ENCODE data around the gene COL28A1.
"Not testable (repeated sequence)": the region's sequence is repeated elsewhere in the genome, so short reads cannot be mapped to it uniquely, and the experiment has no call there.

Gene COL28A1

DNA sequence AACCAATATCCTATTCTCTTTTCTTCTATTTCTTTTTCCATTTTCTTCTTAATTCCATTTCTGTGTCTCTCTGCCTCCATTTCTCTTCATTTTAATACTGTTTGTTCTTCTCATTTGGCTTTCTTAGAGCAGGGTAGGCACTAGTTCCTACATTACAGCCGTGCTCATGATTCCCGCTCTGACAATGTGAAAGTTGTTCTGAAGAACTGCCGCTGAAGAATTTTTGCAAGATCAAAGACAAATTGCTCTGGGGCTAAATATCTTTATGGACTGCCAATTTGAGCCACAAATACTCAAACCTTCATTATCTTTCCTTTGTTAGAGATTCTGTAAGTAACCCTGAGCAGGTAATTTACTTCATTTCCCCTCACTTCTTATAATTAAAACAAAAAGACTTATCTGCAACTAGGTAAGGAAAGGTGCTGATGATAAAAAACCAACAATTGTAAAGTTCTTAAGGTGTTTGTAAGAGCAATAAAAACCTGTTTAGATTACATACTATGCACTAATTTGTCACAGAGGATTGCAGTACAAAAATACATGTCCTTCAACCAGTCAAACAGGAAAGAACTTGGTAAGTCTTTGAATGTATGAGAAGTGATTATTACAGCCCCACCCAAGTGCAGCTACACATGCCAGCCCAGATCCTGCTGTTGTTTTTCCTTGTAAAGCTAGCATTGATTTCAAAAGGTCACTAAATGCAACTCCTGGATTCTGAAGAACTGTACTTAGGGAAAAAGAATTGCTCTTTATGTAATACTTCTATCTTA is 127.5 kb downstream of the COL28A1 start:
- no peak for DNase-seq

DNA sequence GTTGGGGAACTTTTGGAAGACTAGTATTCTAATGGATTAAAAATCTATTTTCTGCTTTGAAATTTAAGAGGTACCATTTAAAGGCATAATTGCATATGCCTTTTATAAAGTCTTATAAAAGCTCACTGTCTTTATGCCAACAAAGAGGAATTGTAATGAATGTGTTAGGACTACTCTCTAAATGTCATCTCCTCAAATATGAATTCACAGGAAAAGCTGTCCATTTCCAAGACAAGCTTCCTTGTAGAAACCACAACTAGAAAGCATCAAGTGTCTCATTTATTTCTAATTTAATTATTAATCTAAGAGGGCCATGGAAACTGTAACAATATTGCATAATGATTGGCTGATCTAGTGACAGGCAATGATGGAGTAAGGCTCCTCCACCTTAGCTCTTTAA is 130.2 kb downstream of the COL28A1 start:
- DNase-seq = no peak

DNA sequence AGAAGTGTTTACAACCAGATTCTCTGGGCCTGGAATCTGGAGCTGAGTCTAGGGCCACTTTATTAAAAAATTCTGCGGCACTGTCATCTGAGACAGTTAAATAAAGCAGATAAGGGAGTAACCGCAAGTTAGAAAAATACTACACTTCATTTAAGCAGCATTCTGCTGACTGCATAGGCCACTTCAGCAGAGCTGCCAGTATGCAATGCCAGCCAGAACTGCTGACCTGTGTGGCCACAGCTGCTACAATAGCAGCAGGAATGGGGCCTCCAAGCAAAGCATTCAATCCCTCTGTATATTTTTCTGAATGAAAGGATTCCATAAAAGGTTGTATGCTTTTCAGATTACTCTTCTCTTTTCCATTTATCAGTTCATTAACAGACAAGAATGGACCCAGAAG is 136.0 kb downstream of the COL28A1 start:
- no peak for DNase-seq

DNA sequence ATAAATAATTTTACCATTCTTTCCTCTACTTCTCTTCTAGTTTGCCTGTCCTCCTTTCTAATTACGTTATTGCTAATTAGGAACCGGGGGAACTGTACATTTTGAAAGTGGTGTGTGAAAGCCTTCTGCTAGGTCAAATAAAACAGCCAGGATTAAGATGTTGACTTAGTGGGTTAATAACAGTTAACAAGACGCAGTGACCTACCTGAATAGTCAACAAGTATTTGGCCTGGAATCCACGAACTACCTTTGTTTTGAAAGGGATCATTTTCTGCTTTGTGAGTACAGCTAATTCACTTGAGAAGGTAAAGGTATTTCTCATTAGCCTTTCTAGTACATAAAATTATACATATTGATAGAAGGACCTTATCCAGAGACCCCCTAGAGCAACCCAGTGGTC is 139.9 kb downstream of the COL28A1 start:
- DNase-seq = no peak

GRCh38 chr7:7388164-7388563 is 147.5 kb downstream of the COL28A1 start:
- not testable (repeated sequence) for DNase-seq

DNA sequence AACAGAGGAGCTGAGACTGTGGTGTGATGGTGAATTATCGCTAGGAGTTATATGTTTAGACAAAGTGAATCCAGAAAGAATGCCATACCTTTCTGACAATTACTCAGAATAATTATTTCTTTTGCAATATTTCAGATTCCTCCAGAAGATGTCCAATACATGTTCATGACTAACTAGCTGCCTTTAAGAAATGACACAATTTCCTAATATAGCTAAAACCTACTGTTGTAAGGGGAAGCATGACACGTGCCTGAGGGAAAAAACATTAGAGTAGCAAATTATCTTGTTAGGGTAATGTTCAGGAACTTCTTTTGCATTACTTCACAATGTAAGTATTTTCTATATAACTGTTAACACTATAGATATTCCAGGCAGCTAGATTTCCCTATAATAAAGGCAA is 150.3 kb downstream of the COL28A1 start:
- DNase-seq = no peak

GRCh38 chr7:7384228-7384627 is 151.4 kb downstream of the COL28A1 start:
- DNase-seq = no peak

GRCh38 chr7:7375538-7375937 is 160.1 kb downstream of the COL28A1 start:
- no peak for DNase-seq

DNA sequence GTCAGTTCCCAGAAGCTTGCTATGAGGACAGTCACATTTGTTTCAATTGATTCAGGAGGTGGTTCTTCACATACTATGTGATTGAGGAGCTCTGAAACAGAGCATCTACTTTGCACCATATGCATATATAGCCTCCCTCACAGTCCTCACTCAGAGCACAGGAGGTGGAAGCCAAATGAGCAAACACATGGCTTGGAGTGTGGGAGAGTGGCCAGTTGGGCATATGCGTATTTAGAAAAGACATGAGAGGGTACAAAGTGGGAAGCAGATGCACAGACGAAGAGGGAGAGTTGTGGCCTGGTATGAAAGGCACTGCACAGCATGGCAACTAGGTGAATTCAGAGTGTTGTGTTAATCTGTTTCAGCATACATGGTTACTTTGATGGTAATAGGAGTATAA is 165.6 kb downstream of the COL28A1 start:
- no peak for DNase-seq

DNA sequence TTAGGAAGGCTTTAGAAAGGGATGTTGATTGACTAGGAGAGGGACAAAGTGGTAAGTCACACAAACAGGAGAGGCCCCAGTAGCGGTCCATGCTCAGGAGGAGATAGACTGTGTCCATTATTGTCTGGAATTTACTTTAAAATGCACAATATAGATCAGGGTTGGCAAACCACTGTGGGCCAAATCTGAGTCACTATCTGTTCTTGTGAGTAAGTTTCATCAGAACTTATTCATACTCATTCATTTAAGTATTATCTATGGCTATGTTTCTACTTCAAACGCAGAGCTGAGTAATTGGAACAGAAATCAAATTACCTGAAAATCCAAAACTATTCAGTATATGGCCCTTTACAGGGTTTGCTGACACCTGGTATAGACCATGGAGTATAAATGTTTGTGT is 166.5 kb downstream of the COL28A1 start:
- no peak for DNase-seq

DNA sequence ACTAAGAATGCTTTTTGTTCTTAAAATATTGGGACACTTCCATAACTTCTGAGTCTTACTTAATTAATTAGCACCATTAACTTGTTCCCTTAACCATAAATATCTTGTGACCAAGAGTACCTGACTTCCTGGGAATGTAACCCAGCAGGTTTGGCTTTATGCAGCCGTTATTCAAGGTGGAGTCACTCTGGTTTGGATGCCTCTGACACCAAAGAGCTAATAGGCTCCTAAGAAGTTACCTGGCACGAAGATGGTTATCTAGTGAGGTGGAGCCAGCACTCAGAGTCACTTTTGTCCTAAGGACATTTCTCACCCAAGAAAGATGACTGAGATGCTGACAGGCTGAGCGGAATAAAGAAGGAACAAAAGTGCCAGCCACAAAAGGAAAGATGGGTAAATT is 181.0 kb downstream of the COL28A1 start:
- no peak for DNase-seq

DNA sequence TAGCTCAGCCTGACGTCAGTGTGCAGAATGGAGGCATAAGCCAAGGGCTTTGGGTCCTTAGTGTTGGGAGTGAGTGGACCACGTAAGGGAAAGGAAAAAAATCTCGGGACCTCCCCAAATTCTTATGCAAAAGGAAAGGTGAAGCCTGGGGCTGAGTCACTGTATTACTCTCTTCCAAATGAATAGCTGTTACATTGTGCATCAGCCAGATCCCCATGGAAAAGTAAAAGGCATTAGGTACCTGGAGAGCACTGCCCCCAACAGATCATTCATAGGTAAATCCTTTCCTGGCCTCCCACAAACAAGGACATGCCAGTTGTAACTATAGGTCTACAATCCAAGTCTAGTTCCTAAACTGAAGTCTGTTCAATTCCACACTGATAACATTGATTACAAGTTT is 182.8 kb downstream of the COL28A1 start:
- no peak for DNase-seq

DNA sequence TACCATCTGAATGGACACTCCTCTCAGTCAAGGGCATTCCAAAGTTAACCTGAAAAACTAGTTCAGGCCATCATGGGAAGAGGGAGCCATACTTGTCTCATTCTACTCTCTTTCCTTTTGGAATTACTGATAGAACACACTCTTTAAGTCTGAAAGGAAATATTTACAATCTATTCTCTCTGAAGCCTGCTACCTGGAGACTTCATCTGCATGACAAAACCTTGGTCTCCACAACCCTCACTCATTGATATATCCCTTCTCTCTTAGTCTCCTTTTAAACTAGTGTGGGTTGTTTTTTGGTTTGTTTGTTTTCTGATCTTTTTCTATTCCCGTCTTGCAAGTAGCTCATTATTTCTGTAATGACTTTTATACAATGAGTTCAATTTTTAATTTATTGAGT is 183.8 kb downstream of the COL28A1 start:
- DNase-seq = no peak

DNA sequence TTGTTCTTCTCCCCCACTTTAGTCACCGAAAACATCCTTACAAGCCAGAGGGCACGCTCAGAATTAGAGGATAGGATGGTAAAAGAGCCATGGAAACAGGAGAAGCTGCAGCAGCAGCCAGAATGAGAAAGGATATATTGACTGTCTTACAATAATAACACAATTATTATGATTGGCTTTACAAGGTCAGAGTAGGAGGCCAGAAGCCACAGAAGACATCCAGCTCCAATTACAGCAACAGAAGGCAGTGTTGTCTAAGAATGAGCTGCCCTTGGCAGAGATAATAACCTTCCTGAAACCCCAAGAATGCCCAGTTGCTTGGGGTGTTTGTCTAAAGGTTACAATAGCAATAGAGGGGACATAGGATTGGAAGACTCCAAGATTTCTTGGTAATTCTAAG is 184.5 kb downstream of the COL28A1 start:
- DNase-seq = no peak

- DNase-seq = no peak
These were observed 186.5 kb downstream of the COL28A1 start for GRCh38 chr7:7349156-7349555.

- no peak for DNase-seq
These were observed 188.6 kb downstream of the COL28A1 start for GRCh38 chr7:7347045-7347444.

DNA sequence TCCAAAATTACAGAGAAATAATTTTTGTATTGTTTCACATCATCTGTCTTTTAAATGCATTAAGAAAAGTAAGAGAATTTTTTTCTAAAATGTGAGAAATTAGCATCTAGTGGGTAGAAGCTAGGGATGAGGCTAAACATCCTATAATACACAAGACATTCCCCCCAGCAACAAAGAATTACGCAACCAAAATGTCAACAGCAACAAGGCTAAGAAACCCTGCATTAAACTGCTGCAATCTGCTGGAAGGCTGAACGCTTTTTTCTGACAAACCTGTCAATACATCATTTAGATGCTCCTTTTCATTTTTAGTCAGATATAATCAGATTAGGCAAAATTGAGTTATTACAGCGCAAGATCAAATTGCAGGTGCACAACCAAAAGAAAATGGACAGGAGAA is 191.1 kb downstream of the COL28A1 start:
- DNase-seq = no peak

GRCh38 chr7:7335909-7336308 is 199.8 kb downstream of the COL28A1 start:
- no peak for DNase-seq

- no peak for DNase-seq
These were observed 200.5 kb downstream of the COL28A1 start for GRCh38 chr7:7335215-7335614.

DNA sequence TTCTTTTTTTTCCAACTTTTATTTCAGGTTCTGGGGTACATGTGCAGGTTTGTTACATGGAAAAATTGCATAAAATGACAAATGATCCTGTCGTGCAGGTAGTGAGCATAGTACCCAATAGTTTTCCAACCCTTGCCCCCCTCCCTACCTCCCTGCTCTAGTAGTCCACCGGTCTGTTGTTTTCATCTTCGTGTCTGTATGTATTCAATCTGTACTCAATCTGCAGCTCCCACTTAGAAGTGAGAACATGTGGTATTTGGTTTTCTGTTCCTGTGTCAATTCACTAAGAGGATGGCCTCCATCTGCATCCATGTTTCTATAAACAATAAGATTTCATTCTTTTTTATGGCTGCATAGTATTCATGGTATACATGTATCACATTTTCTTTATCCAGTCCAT is 202.1 kb downstream of the COL28A1 start:
- no peak for DNase-seq

- no peak for DNase-seq
These were observed 204.2 kb downstream of the COL28A1 start for GRCh38 chr7:7331523-7331922.

DNA sequence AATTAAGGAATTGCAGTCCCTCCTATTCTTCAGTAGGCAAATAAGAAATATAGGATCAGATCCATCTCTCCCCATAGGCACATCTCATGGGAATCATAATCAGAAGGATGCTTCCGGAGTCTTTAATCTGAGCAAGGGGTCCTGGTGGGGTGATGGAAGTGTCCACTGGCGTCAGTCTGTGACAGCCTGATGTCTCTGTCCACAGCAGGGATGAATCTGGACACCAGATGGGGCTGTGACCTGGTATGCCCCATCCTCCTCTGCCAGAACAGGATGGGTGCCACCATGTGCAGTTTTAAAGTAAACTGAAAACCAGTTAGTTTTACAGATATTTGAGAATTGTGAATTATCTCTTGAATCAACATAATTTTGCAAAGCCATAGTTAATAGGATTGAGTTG is 204.7 kb downstream of the COL28A1 start:
- DNase-seq = no peak

- no peak for DNase-seq
These were observed 206.3 kb downstream of the COL28A1 start for GRCh38 chr7:7329326-7329725.

DNA sequence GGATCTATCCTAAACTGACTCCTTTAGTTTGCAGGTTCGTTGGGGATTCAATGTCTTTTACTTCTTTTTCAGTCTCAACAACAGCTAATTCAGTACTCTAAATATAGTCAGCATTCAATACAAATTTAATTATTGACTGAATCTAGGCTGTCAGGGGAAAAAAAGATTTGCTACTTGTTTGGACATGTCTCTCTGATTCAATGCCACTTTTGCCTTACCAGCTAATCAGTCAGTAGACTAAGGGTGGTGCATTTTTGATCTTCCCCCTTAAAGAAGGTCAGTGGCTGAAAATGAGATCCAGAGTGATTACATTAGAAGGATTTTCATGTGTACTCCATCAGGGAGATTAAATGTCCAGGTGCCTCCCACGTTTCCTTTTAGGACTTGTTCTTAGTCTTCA is 208.2 kb downstream of the COL28A1 start:
- DNase-seq = no peak

DNA sequence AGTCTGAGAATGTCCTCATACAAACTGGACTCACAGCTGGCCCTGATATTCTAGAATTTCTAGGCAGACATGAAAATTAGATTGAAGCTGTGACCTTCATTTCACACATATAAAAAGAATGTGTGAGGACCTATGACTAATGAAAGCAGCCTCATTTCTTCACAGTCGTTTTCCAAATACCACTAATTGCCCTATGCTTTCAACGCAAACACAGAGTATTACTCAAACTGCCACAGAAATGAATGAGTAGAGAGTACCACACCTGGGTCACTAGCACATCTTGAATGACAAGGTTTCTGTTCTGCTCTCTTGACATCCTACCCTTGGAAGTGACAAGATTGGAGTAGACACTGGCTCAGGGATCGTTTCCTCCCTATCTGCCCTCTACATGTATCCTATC is 211.0 kb downstream of the COL28A1 start:
- no peak for DNase-seq

- DNase-seq = no peak
These were observed 211.8 kb downstream of the COL28A1 start for GRCh38 chr7:7323921-7324320.
